ENCODE results near the gene HOXD3. TPM values are rescaled to one million over a fixed set of nuclear protein-coding genes. Genes with fewer than 3 reads are reported as not detected.
A peak's percentile ranks its signal among the peaks of the same experiment; 100 is the strongest.

HOXD3 gene
- total RNA-seq, 1 donor from 2014 or later, result not detected

GRCh38 chr2:176212276-176212675, 55.2 kb downstream of the HOXD3 start:
- Mint-ChIP-seq H3K9me3 (ENCODE audit: low read depth) (no peaks in the 10 kb centered on the region), H3K36me3 (ENCODE audit: insufficient read depth) (no peaks in the 10 kb centered on the region), H3K27ac (no peak overlapping the region), H3K4me1 (ENCODE audit: low read depth) (no peaks in the 10 kb centered on the region), H3K27me3 (peaks cover 7% of the 10 kb centered on the region), H3K4me3 (ENCODE audit: low read depth) (no peak overlapping the region)
- TF ChIP-seq CTCF (IDR thresholded peaks at IDR 0.05; ENCODE audit: unreplicated experiment), result no peak
- no peak for DNase-seq (ENCODE audit: low spot score, unreplicated experiment)

- Mint-ChIP-seq H3K27me3 (peaks cover 7% of the 10 kb centered on the region), H3K36me3 (ENCODE audit: insufficient read depth) (no peaks in the 10 kb centered on the region), H3K4me1 (ENCODE audit: low read depth) (no peaks in the 10 kb centered on the region), H3K27ac (no peak overlapping the region), H3K4me3 (ENCODE audit: low read depth) (no peak overlapping the region), H3K9me3 (ENCODE audit: low read depth) (no peaks in the 10 kb centered on the region)
- no peak for DNase-seq (ENCODE audit: low spot score, unreplicated experiment)
- TF ChIP-seq CTCF (IDR thresholded peaks at IDR 0.05; ENCODE audit: unreplicated experiment), result no peak
Observed at GRCh38 chr2:176213406-176213805, 56.3 kb downstream of the HOXD3 start.

Small RNA genes lying within 50 kb of the gene (microRNA-seq; reads per million reads assigned to microRNA genes)
- 21.5 reads per million, percentile 31 among the genes with 10 or more reads in this experiment for gene MIR10B (ENCODE audit: borderline number of aligned reads, unreplicated experiment)

Other genes with a start within 250 kb of the HOXD3 start
- gene LNPK, start 155.0 kb upstream of the HOXD3 start, total RNA-seq, result 22.7 and 30.3 TPM in 2 replicates
- gene EVX2, start 73.3 kb upstream of the HOXD3 start, total RNA-seq, result not detected in 2 replicates
- not detected in 2 replicates for gene HOXD13, start 64.6 kb upstream of the HOXD3 start, total RNA-seq
- gene HOXD12, start 57.5 kb upstream of the HOXD3 start, total RNA-seq, result not detected in 2 replicates
- gene HOXD11, start 50.0 kb upstream of the HOXD3 start, total RNA-seq, result not detected in 2 replicates
- not detected in 2 replicates for gene HOXD10, start 40.5 kb upstream of the HOXD3 start, total RNA-seq
- not detected in 2 replicates for gene HOXD9, start 34.6 kb upstream of the HOXD3 start, total RNA-seq
- gene HOXD8, start 27.6 kb upstream of the HOXD3 start, total RNA-seq, result not detected in 2 replicates
- gene HOXD4, start 5.8 kb upstream of the HOXD3 start, total RNA-seq, result not detected in 2 replicates
- gene HOXD1, start 31.4 kb downstream of the HOXD3 start, total RNA-seq, result 0.16 TPM in 1 of 2 replicates, not detected in the other
- gene MTX2, start 112.1 kb downstream of the HOXD3 start, total RNA-seq, result 30.9 and 33.4 TPM in 2 replicates